ENCODE measurements around the gene CCNI2. TPM values are rescaled to one million over a fixed set of nuclear protein-coding genes. Genes with fewer than 3 reads are reported as not detected.

The CCNI2 gene
- polyA plus RNA-seq, 2 of the 4 experiments (the other 2 are of a cell fraction): 0.17 to 0.26 TPM

GRCh38 chr5:132788990-132789886, 42.0 kb downstream of the CCNI2 start:
- POLR2A ChIA-PET: no interaction called here
- CTCF ChIA-PET: interaction anchor here (0.7 to 1.5 kb wide), 4 partner anchors 13 to 51 kb away, joined by 3 to 4 read pairs (median 3); partner anchors contain the start of gene KIF3A
- FAIRE-seq: no peak

DNA sequence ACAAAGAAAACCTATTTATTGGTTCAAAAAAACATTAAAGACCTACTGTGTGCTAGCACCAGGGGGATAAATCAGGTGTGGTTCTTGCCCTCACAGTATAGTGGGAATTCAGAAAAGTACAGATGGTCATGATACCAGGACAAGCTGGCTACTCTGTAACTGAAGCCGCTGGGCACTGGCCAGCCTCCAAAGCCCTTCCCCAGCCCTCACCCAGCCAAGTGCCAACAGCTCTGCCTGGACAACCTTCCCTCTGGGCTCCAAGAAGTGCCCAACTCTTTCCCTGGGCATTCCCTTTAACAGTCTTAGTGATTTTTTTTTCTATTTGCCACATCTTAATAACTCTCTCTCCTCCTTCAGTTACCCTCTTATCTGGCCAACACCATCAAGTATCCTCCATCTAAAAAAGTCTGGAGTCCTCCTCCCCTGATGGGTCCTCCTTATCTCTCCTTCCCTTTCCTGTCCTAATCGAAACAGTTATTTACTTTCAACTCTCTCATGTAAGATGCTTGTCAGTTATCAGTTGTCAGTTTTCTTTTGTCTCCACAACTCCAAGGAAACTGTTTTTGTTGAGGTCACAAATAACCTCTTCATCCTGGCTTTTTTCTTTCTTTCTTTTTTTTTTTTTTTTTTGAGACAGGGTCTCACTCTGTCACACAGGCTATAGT, 43.1 kb downstream of the CCNI2 start:
- TF ChIP-seq POLR2A (IDR thresholded peaks at IDR 0.05; ENCODE audit: low read length): no peak
- no peak for TF ChIP-seq RARB (CRISPR knock-in tag; IDR thresholded peaks at IDR 0.05)
- no peak for TF ChIP-seq HOXA7 (CRISPR knock-in tag; IDR thresholded peaks at IDR 0.05)
- no peak for TF ChIP-seq ESRRA (IDR thresholded peaks at IDR 0.05; ENCODE audit: borderline replicate concordance, low read length)
- TF ChIP-seq EHF (CRISPR knock-in tag; IDR thresholded peaks at IDR 0.05): no peak
- no peak for TF ChIP-seq GATA3 (IDR thresholded peaks at IDR 0.05; ENCODE audit: borderline replicate concordance)
- no peak for TF ChIP-seq NR3C1 (IDR thresholded peaks at IDR 0.05)
- no peak for TF ChIP-seq CEBPB (IDR thresholded peaks at IDR 0.05)
- TF ChIP-seq PHF8 (IDR thresholded peaks at IDR 0.05; ENCODE audit: borderline replicate concordance, low read depth): no peak
- no peak for TF ChIP-seq KDM5A (IDR thresholded peaks at IDR 0.05)
- TF ChIP-seq RFX5 (IDR thresholded peaks at IDR 0.05): no peak
- TF ChIP-seq BCL3 (IDR thresholded peaks at IDR 0.05): no peak
- no peak for TF ChIP-seq RNF2 (IDR thresholded peaks at IDR 0.05; ENCODE audit: borderline replicate concordance, low read depth)
- TF ChIP-seq SREBF2 (IDR thresholded peaks at IDR 0.05): no peak
- ATAC-seq (no peak; a peak in 1 of 6 replicates), DNase-seq (ENCODE audit: low read depth in 1 of 2, low spot score in 1 of 2) (no peak), FAIRE-seq (no peak)
- Histone ChIP-seq H3K9me3 (no peaks in the 10 kb centered on the region), H3K4me1 (no peaks in the 10 kb centered on the region), H3K27ac (no peak overlapping the region), H3K4me2 (no peak overlapping the region), H3K4me3 (no peak overlapping the region)
- CTCF ChIA-PET: interaction anchor here (0.7 to 1.5 kb wide), 5 partner anchors 12 to 53 kb away, joined by 3 to 5 read pairs (median 3); partner anchors contain the start of gene KIF3A
- WGBS (ENCODE audit: missing lambda C conversion rate): 47% methylated on average over 2 of the region's 2 CpGs
- POLR2A ChIA-PET: no interaction called here

More at GRCh38 chr5:132788990-132789886, 42.0 kb downstream of the CCNI2 start:
- ATAC-seq: no peak
- H3K4me1 ChIP-seq: no peaks in the 10 kb centered on the region
- no peak overlapping the region for H3K4me3 ChIP-seq
- no peaks in the 10 kb centered on the region for H3K9me3 ChIP-seq
- DNase-seq (ENCODE audit: low read depth in 1 of 2, low spot score in 1 of 2): no peak
- no peak overlapping the region for H3K27ac ChIP-seq
- TF ChIP-seq RAD21 (conservative IDR thresholded peaks at IDR 0.05 in 1 of 2, IDR thresholded peaks at IDR 0.05 in 1 of 2) (no peak), HDAC2 (IDR thresholded peaks at IDR 0.05) (no peak), ATOH8 (CRISPR knock-in tag; IDR thresholded peaks at IDR 0.05; ENCODE audit: low read depth) (no peak), FOSB (CRISPR knock-in tag; IDR thresholded peaks at IDR 0.05) (no peak), GATA3 (IDR thresholded peaks at IDR 0.05; ENCODE audit: borderline replicate concordance) (no peak), FOXS1 (CRISPR knock-in tag; IDR thresholded peaks at IDR 0.05) (no peak), SREBF2 (IDR thresholded peaks at IDR 0.05) (no peak), HOXB13 (CRISPR knock-in tag; IDR thresholded peaks at IDR 0.05; ENCODE audit: low read depth) (no peak), HEYL (CRISPR knock-in tag; IDR thresholded peaks at IDR 0.05) (no peak), PBX3 (IDR thresholded peaks at IDR 0.05) (no peak), ZNF302 (CRISPR knock-in tag; IDR thresholded peaks at IDR 0.05) (no peak), KDM1A (IDR thresholded peaks at IDR 0.05; ENCODE audit: low read depth) (no peak), CHD4 (IDR thresholded peaks at IDR 0.05; ENCODE audit: borderline replicate concordance) (no peak), ZC3H11A (IDR thresholded peaks at IDR 0.05) (no peak), ESRRA (IDR thresholded peaks at IDR 0.05; ENCODE audit: borderline replicate concordance, low read length) (no peak)
- TF ChIP-seq, protein P1, sequence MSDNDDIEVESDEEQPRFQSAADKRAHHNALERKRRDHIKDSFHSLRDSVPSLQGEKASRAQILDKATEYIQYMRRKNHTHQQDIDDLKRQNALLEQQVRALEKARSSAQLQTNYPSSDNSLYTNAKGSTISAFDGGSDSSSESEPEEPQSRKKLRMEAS (IDR thresholded peaks at IDR 0.05): no peak
- TF ChIP-seq, protein P2, sequence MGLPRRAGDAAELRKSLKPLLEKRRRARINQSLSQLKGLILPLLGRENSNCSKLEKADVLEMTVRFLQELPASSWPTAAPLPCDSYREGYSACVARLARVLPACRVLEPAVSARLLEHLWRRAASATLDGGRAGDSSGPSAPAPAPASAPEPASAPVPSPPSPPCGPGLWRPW (IDR thresholded peaks at IDR 0.05): no peak
- TF ChIP-seq, protein P3, sequence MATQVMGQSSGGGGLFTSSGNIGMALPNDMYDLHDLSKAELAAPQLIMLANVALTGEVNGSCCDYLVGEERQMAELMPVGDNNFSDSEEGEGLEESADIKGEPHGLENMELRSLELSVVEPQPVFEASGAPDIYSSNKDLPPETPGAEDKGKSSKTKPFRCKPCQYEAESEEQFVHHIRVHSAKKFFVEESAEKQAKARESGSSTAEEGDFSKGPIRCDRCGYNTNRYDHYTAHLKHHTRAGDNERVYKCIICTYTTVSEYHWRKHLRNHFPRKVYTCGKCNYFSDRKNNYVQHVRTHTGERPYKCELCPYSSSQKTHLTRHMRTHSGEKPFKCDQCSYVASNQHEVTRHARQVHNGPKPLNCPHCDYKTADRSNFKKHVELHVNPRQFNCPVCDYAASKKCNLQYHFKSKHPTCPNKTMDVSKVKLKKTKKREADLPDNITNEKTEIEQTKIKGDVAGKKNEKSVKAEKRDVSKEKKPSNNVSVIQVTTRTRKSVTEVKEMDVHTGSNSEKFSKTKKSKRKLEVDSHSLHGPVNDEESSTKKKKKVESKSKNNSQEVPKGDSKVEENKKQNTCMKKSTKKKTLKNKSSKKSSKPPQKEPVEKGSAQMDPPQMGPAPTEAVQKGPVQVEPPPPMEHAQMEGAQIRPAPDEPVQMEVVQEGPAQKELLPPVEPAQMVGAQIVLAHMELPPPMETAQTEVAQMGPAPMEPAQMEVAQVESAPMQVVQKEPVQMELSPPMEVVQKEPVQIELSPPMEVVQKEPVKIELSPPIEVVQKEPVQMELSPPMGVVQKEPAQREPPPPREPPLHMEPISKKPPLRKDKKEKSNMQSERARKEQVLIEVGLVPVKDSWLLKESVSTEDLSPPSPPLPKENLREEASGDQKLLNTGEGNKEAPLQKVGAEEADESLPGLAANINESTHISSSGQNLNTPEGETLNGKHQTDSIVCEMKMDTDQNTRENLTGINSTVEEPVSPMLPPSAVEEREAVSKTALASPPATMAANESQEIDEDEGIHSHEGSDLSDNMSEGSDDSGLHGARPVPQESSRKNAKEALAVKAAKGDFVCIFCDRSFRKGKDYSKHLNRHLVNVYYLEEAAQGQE (IDR thresholded peaks at IDR 0.05): no peak
- WGBS (ENCODE audit: missing lambda C conversion rate): 49% methylated on average over 8 of the region's 8 CpGs
- H3K4me2 ChIP-seq: no peak overlapping the region

Measured in A549 (cell line).